T-cell (primary cell): ENCODE results near the gene RIGI. TPM values are rescaled to one million over a fixed set of nuclear protein-coding genes. Genes with fewer than 3 reads are reported as not detected.

Experiments
- ATAC-seq, 4 experiments: fragments of 200-7000 bp in 3 of 4; fragments of 150-1000 bp in 1 of 4; cut with Tn5 transposase; replicated peaks in 1 of 4; 1 replicate in 3 of 4; 2 replicates in 1 of 4; pipeline ENCODE4 v1.10.0; 2021; ENCODE audit warnings: moderate library complexity in 3 of 4, mild to moderate bottlenecking in 2 of 4, moderate number of reproducible peaks in 1 of 4
- CTCF ChIA-PET, 2 donors: fragments of 300-600 bp; sonication (Branson Sonifier 250); formaldehyde crosslinking; loops; one replicate each; lab custom pipeline; 2022; ENCODE audit warnings: antibody characterized with exemption in 2 of 2; lab: Charles Lee
- POLR2A ChIA-PET, 2 donors: fragments of 300-600 bp; sonication (Branson Sonifier 250); formaldehyde crosslinking; loops; one replicate each; lab custom pipeline; 2022; ENCODE audit warnings: antibody characterized with exemption in 2 of 2; lab: Charles Lee
- DNase-seq, 35 experiments: peaks; one replicate each; pipeline versions ENCODE4 v3.0.0 to v3.0.0-alpha.2; 2013 to 2023
- H3K27ac ChIP-seq: one replicate; pipeline ENCODE4 v1.5.1; 2013; ENCODE audit warnings: low read length
- H3K27me3 ChIP-seq, 2 experiments: replicated peaks in 1 of 2; 1 replicate in 1 of 2; 2 replicates in 1 of 2; pipeline versions ENCODE4 v1.6.1 to v1.7.0; 2013; ENCODE audit warnings: low read length in 1 of 2, mixed read lengths in 1 of 2; ENCODE audit not compliant: control insufficient read depth in 2 of 2, insufficient read depth in 2 of 2; ENCODE audit errors: extremely low read depth in 1 of 2
- H3K36me3 ChIP-seq, 2 donors: 1 replicate in 1 of 2; 2 replicates in 1 of 2; pipeline versions ENCODE4 v1.6.1 to v1.7.0; 2013; ENCODE audit warnings: low read length in 1 of 2; ENCODE audit not compliant: control insufficient read depth in 2 of 2, insufficient read depth in 1 of 2; ENCODE audit errors: extremely low read depth in 1 of 2
- H3K4me1 ChIP-seq, 2 experiments: 1 replicate in 1 of 2; 2 replicates in 1 of 2; pipeline versions ENCODE4 v1.6.1 to v1.7.0; 2013; ENCODE audit warnings: low read length in 2 of 2, mixed read lengths in 1 of 2; ENCODE audit not compliant: insufficient read depth in 2 of 2, control insufficient read depth in 1 of 2; ENCODE audit errors: extremely low read depth in 1 of 2
- H3K4me3 ChIP-seq, 2 donors: 1 replicate in 1 of 2; 2 replicates in 1 of 2; pipeline versions ENCODE4 v1.5.1 to v1.7.0; 2013; ENCODE audit warnings: mild to moderate bottlenecking in 2 of 2, low read length in 1 of 2, moderate library complexity in 1 of 2; ENCODE audit not compliant: control insufficient read depth in 1 of 2; ENCODE audit errors: extremely low read depth in 1 of 2
- H3K9me3 ChIP-seq: 2 replicates; pipeline ENCODE4 v1.7.0; 2013
- H3K27ac Mint-ChIP-seq, 2 donors: one replicate each; pipeline ENCODE4 v1.8.0; 2020 to 2021; ENCODE audit warnings: mild to moderate bottlenecking in 2 of 2, mixed read lengths in 2 of 2
- H3K27me3 Mint-ChIP-seq, 2 donors: one replicate each; pipeline ENCODE4 v1.8.0; 2021 to 2022; ENCODE audit warnings: mixed read lengths in 2 of 2
- H3K36me3 Mint-ChIP-seq: one replicate; pipeline ENCODE4 v1.8.0; 2021; ENCODE audit warnings: mixed read lengths
- H3K4me1 Mint-ChIP-seq, 3 donors: one replicate each; pipeline ENCODE4 v1.8.0; 2020 to 2022; ENCODE audit warnings: mixed read lengths in 3 of 3, mild to moderate bottlenecking in 1 of 3
- H3K4me3 Mint-ChIP-seq, 3 donors: one replicate each; pipeline ENCODE4 v1.8.0; 2020 to 2022; ENCODE audit warnings: mild to moderate bottlenecking in 3 of 3, mixed read lengths in 3 of 3, moderate library complexity in 3 of 3
- H3K9me3 Mint-ChIP-seq, 3 donors: one replicate each; pipeline ENCODE4 v1.8.0; 2020 to 2022; ENCODE audit warnings: mixed read lengths in 3 of 3
- WGBS: methylation state at CpG from one replicate; pipeline ENCODE4 v1.1.5; 2013; ENCODE audit warnings: missing lambda C conversion rate; ENCODE audit not compliant: insufficient coverage; 5-methylcytosine and 5-hydroxymethylcytosine counted together
- total RNA-seq, 35 experiments: library from RNA in 6 of 35; stranded (reverse) in 6 of 35; fragments of 120-200 nt in 1 of 35; gene quantifications; one replicate each; pipeline versions ENCODE4 v1.2.1 to v1.2.4 and lab custom pipeline; 2013 to 2026

Gene RIGI
- total RNA-seq, 5 donors from 2014 or later (not counting 1 experiment from before 2014, with no cell fraction given) = 14.0 to 27.1 (median 19.3) TPM

DNA sequence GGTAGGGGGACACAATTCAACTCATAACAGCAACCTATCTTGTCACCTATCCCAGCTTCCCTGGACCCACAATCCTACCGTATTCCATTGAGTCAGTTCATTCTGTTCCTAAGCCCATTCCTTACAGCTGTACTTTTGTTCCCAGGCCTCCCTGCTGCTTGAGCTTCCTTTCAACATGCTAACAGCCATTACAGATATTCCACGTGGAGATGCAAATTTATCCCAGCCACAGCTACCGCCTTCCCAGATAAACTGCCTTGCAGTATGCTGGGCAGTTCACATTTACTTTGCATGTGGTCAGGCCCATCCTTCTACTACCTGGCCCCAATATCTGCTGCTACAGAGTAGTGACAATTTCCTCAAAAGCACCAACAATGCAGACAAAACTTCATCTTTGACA is 23.0 kb downstream of the RIGI start:
- no peaks in the 10 kb centered on the region for H3K9me3 Mint-ChIP-seq
- H3K4me3 Mint-ChIP-seq = no peak overlapping the region
- CTCF ChIA-PET = interaction anchor here (0.5 to 1.4 kb wide), 3 partner anchors 22 to 376 kb away, joined by 3 to 9 read pairs (median 4); no protein-coding TSS in a partner anchor
- Histone ChIP-seq H3K4me1 (no peaks in the 10 kb centered on the region), H3K4me3 (no peak overlapping the region), H3K27me3 (no peaks in the 10 kb centered on the region), H3K27ac (no peak overlapping the region), H3K9me3 (no peaks in the 10 kb centered on the region), H3K36me3 (peaks cover 6 to 27% of the 10 kb centered on the region in 2 donors)
- no peak for ATAC-seq
- H3K4me1 Mint-ChIP-seq = peaks cover 5 to 18% (median 17%) of the 10 kb centered on the region in 3 donors
- WGBS = 98% methylated on average over 3 of the region's 3 CpGs
- H3K27me3 Mint-ChIP-seq = no peaks in the 10 kb centered on the region
- peaks cover 42% of the 10 kb centered on the region for H3K36me3 Mint-ChIP-seq
- no peak for DNase-seq
- POLR2A ChIA-PET = no interaction called here
- H3K27ac Mint-ChIP-seq = no peak overlapping the region

DNA sequence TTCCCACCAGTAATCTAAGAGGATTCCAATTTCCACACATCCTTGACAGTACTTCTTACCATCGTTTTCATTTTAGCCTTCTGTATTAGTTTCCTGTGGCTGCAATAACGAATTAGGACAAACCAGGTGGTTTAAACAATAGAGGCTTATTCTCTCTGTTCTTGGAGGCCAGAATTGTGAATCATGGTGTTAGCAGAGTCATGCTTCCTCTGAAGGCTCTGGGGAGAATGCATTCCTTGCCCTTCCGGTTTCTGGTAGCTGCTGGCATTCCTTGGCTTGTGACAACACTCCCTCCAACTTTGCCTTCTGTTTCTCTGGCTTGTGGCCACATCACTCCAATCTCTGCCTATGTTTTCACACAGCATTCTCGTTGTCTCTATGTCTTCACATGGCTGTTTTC is 23.5 kb downstream of the RIGI start:
- peaks cover 2 to 16% (median 15%) of the 10 kb centered on the region in 3 donors for H3K4me1 Mint-ChIP-seq
- DNase-seq (no peak), ATAC-seq (no peak)
- Histone ChIP-seq H3K4me1 (no peaks in the 10 kb centered on the region), H3K27ac (no peak overlapping the region), H3K4me3 (no peak overlapping the region), H3K36me3 (peaks cover 6 to 29% of the 10 kb centered on the region in 2 donors), H3K27me3 (no peaks in the 10 kb centered on the region), H3K9me3 (no peaks in the 10 kb centered on the region)
- ChIA-PET CTCF (interaction anchor here (0.5 to 1.4 kb wide), 3 partner anchors 23 to 376 kb away, joined by 3 to 9 read pairs (median 4); no protein-coding TSS in a partner anchor), POLR2A (no interaction called here)
- peaks cover 43% of the 10 kb centered on the region for H3K36me3 Mint-ChIP-seq
- no peaks in the 10 kb centered on the region for H3K9me3 Mint-ChIP-seq
- H3K27ac Mint-ChIP-seq = no peak overlapping the region
- 88% methylated on average over 3 of the region's 4 CpGs for WGBS
- no peak overlapping the region for H3K4me3 Mint-ChIP-seq
- H3K27me3 Mint-ChIP-seq = no peaks in the 10 kb centered on the region

DNA sequence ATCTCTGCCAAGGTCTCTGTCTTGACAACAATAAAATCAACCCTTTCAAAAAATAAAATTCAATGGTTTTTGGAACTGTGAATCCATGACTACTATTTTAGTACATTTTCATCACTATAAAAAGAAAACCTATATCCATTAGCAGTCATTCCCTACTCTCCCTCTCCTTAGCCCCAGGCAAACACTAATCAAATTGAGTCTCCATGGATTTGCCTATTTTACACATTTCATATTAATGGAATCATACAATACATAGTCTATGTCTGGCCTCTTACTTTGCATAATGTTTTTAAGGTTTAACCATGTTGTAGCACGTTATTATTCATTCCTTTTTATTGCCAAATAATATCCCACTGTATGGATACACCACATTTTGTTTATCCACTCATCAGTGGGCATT is 24.1 kb downstream of the RIGI start:
- no peaks in the 10 kb centered on the region for H3K9me3 Mint-ChIP-seq
- no peak overlapping the region for H3K4me3 ChIP-seq
- no peaks in the 10 kb centered on the region for H3K4me1 ChIP-seq
- peak overlapping the region in 1 of 2 donors; percentile 29 for H3K27ac Mint-ChIP-seq
- DNase-seq = no peak
- peaks cover 6 to 32% of the 10 kb centered on the region in 2 donors for H3K36me3 ChIP-seq
- CTCF ChIA-PET = no interaction called here
- peaks cover 43% of the 10 kb centered on the region for H3K36me3 Mint-ChIP-seq
- no peak for ATAC-seq
- H3K27ac ChIP-seq = no peak overlapping the region
- no peaks in the 10 kb centered on the region for H3K9me3 ChIP-seq
- no CpG with 5 or more reads among the region's 1 CpG for WGBS
- H3K27me3 Mint-ChIP-seq = no peaks in the 10 kb centered on the region
- H3K4me1 Mint-ChIP-seq = peaks cover 2 to 16% (median 15%) of the 10 kb centered on the region in 3 donors
- H3K4me3 Mint-ChIP-seq = no peak overlapping the region
- no peaks in the 10 kb centered on the region for H3K27me3 ChIP-seq
- POLR2A ChIA-PET = no interaction called here

DNA sequence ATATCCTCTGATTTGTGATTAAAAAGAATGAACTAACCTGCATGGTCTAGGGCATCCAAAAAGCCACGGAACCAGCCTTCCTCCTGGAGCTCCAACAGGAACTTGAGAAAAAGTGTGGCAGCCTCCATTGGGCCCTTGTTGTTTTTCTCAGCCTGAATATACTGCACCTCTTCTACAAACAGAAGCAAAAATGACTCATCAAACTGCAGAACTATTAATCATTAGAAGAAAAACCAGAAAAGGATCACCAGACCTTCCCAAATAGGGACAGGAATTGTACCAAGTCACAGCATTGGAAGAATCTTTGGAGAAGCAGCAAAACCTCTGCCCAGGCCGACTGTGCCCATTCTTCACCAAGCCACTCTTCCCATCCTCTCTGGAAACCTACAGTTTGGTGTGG is 25.2 kb downstream of the RIGI start:
- H3K36me3 Mint-ChIP-seq = peaks cover 54% of the 10 kb centered on the region
- no CpG with 5 or more reads among the region's 2 CpGs for WGBS
- H3K4me1 ChIP-seq = no peaks in the 10 kb centered on the region
- no peak for DNase-seq
- no peak overlapping the region for H3K27ac ChIP-seq
- no peak for ATAC-seq
- H3K27ac Mint-ChIP-seq = no peak overlapping the region
- H3K4me1 Mint-ChIP-seq = peaks cover 2 to 16% (median 12%) of the 10 kb centered on the region in 3 donors
- no peak overlapping the region for H3K4me3 ChIP-seq
- ChIA-PET POLR2A (interaction anchor here in 1 of 2 donors (0.6 kb wide), 1 partner anchor 66 kb away, joined by 3 read pairs; no protein-coding TSS in a partner anchor), CTCF (no interaction called here)
- H3K4me3 Mint-ChIP-seq = no peak overlapping the region
- peaks cover 6 to 41% of the 10 kb centered on the region in 2 donors for H3K36me3 ChIP-seq
- H3K27me3 ChIP-seq = no peaks in the 10 kb centered on the region
- no peaks in the 10 kb centered on the region for H3K9me3 Mint-ChIP-seq
- H3K27me3 Mint-ChIP-seq = no peaks in the 10 kb centered on the region
- no peaks in the 10 kb centered on the region for H3K9me3 ChIP-seq

DNA sequence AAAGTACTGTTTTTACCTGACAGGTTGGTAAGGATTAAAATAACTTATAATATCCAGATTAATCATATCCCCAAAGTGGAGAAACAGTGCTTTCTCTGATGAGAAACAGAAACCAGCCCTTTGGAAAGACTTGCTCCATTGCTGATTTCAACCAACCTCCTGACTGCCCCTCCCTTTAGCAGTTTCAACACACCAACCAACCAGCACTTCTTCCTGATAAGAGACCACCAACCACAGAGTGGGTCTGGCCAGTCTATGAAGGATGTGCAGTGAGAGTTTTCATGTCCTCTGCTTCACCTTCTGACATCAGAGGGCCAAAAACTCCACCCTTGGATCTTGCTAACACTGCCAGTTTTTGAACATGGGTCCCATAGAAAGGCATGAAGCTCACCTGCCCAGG is 28.1 kb downstream of the RIGI start:
- Histone ChIP-seq H3K27me3 (no peaks in the 10 kb centered on the region), H3K4me3 (no peak overlapping the region), H3K4me1 (no peaks in the 10 kb centered on the region), H3K27ac (no peak overlapping the region), H3K36me3 (peaks cover 4 to 48% of the 10 kb centered on the region in 2 donors), H3K9me3 (no peaks in the 10 kb centered on the region)
- CTCF ChIA-PET = interaction anchor here (0.6 to 1.1 kb wide), 3 partner anchors 29 to 1347 kb away, joined by 3 read pairs; partner anchors contain the start of gene RIGI (in 1 of the 2)
- DNase-seq (no peak), ATAC-seq (no peak)
- H3K4me1 Mint-ChIP-seq = peaks cover 0 to 12% (median 8%) of the 10 kb centered on the region in 3 donors
- no peaks in the 10 kb centered on the region for H3K27me3 Mint-ChIP-seq
- POLR2A ChIA-PET = interaction anchor here in 1 of 2 donors (0.5 kb wide), 1 partner anchor 69 kb away, joined by 4 read pairs; no protein-coding TSS in a partner anchor
- no peak overlapping the region for H3K4me3 Mint-ChIP-seq
- peaks cover 49% of the 10 kb centered on the region for H3K36me3 Mint-ChIP-seq
- H3K9me3 Mint-ChIP-seq = no peaks in the 10 kb centered on the region
- no peak overlapping the region for H3K27ac Mint-ChIP-seq

DNA sequence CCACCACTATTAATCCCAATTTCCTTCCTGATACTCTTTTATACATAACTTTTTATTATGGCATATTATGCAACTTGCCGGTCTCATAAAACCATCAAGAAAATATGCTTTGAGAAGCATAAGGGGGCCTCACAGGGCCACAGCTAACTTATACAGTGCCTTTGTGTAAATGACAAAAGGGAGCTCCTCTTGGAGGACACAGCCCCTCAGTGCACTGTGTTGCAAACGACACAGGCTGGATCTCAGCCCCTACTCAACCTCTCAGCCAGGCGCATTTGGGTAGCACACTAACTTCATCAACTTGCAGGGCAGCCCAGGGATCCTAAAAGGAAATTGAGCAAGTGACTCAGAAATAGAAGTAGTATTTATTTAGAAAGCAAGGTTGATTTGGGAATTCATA is 35.4 kb downstream of the RIGI start:
- H3K27me3 ChIP-seq = no peaks in the 10 kb centered on the region
- DNase-seq (no peak), ATAC-seq (no peak)
- H3K4me1 ChIP-seq = no peaks in the 10 kb centered on the region
- Mint-ChIP-seq H3K27me3 (no peaks in the 10 kb centered on the region), H3K4me3 (no peak overlapping the region), H3K27ac (no peak overlapping the region), H3K4me1 (no peaks in the 10 kb centered on the region), H3K9me3 (no peaks in the 10 kb centered on the region), H3K36me3 (peaks cover 45% of the 10 kb centered on the region)
- no peak overlapping the region for H3K4me3 ChIP-seq
- ChIA-PET POLR2A (interaction anchor here in 1 of 2 donors (0.7 kb wide), 1 partner anchor 744 kb away, joined by 4 read pairs; no protein-coding TSS in a partner anchor), CTCF (interaction anchor here in 1 of 2 donors (0.9 kb wide), 1 partner anchor 81 kb away, joined by 3 read pairs; no protein-coding TSS in a partner anchor)
- H3K9me3 ChIP-seq = no peaks in the 10 kb centered on the region
- WGBS = no CpG with 5 or more reads among the region's 3 CpGs
- H3K27ac ChIP-seq = no peak overlapping the region
- H3K36me3 ChIP-seq = peaks cover 4 to 49% of the 10 kb centered on the region in 2 donors
